SH-SY5Y (cell line): ENCODE results near the gene SYT7.

Experiments used
- GATA2 ChIP-seq: IDR thresholded peaks from 2 replicates; pipeline ENCODE4 v1.6.1; 2011; ENCODE audit warnings: mild to moderate bottlenecking, low read depth, low read length
- GATA3 ChIP-seq: IDR thresholded peaks from 2 replicates; pipeline ENCODE4 v1.6.1; 2011; ENCODE audit warnings: low read depth, mild to moderate bottlenecking, low read length, moderate library complexity

DNA sequence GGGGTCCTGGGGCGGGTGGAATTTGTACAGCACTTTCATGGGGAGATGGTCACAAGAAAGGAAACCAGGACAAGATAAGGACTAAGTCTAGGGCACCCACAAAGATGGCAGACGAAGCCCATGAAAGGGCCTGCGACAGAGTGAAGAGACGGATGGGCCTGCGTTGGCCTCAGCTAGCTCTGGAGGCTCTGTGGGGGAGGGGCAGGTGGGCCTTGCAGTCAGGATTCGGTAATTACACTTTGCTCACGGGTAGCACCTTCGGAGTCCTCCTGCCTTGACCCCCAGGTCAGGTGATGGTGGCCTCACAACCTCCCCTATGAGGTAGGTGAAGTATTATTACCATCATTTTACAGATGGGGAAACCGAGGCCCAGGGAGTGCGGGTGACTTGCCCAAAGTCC is 65.2 kb downstream of the SYT7 start:
- TF ChIP-seq GATA3 (no peak), GATA2 (no peak)
